ENCODE data around the gene PAX9. TPM values are rescaled to one million over a fixed set of nuclear protein-coding genes. Genes with fewer than 3 reads are reported as not detected.

Gene PAX9
- total RNA-seq, 4 donors from 2014 or later = 0.81 to 11.4 (median 3.0) TPM

- peaks cover 42 to 70% of the 10 kb centered on the region in 2 donors for H3K4me1 ChIP-seq
- no peak for DNase-seq
- WGBS, 2 donors = 27 to 38% methylated on average over 35 of the region's 35 CpGs
- TF ChIP-seq CTCF (IDR thresholded peaks at IDR 0.05) (no peak), POLR2A (IDR thresholded peaks at IDR 0.05) (no peak)
- H3K27me3 ChIP-seq = peaks cover 82% of the 10 kb centered on the region
- intact Hi-C loops (cut with DNase I) = no loop called here
- no peaks in the 10 kb centered on the region for H3K36me3 ChIP-seq
- no peak overlapping the region for H3K27ac ChIP-seq
- no peak overlapping the region for H3K4me3 ChIP-seq (replicated peaks in 1 of 3)
- no peaks in the 10 kb centered on the region for H3K9me3 ChIP-seq
Observed at GRCh38 chr14:36659010-36659821, 2.4 kb upstream of the PAX9 start.

- WGBS, 2 donors = 23 to 42% methylated on average over 16 to 18 of the region's 19 CpGs
- no peaks in the 10 kb centered on the region for H3K9me3 ChIP-seq
- TF ChIP-seq POLR2A (IDR thresholded peaks at IDR 0.05) (no peak), CTCF (IDR thresholded peaks at IDR 0.05) (no peak)
- H3K4me3 ChIP-seq (replicated peaks in 1 of 3) = no peak overlapping the region
- peaks cover 42 to 71% of the 10 kb centered on the region in 2 donors for H3K4me1 ChIP-seq
- DNase-seq = no peak
- no peak overlapping the region for H3K27ac ChIP-seq
- H3K27me3 ChIP-seq = peaks cover 73% of the 10 kb centered on the region
- intact Hi-C loops (cut with DNase I) = no loop called here
- no peaks in the 10 kb centered on the region for H3K36me3 ChIP-seq
Observed at GRCh38 chr14:36659822-36660735, 1.6 kb upstream of the PAX9 start.

GRCh38 chr14:36660736-36661505 is 739 bp upstream of the PAX9 start:
- Histone ChIP-seq H3K4me3 (replicated peaks in 1 of 3) (no peak overlapping the region), H3K9me3 (no peaks in the 10 kb centered on the region), H3K4me1 (peaks cover 42 to 66% of the 10 kb centered on the region in 2 donors), H3K36me3 (no peaks in the 10 kb centered on the region), H3K27ac (no peak overlapping the region), H3K27me3 (peaks cover 68% of the 10 kb centered on the region)
- TF ChIP-seq CTCF (IDR thresholded peaks at IDR 0.05) (no peak), POLR2A (IDR thresholded peaks at IDR 0.05) (no peak)
- intact Hi-C loops (cut with DNase I) = no loop called here
- WGBS, 2 donors = 21 to 26% methylated on average over 19 to 27 of the region's 35 CpGs
- peak in 1 of 2 donors; percentile 35 for DNase-seq

GRCh38 chr14:36662258-36662542 is 540 bp downstream of the PAX9 start:
- intact Hi-C loops (cut with DNase I) = no loop called here
- Histone ChIP-seq H3K27ac (no peak overlapping the region), H3K27me3 (peaks cover 68% of the 10 kb centered on the region), H3K4me3 (replicated peaks in 1 of 3) (peak overlapping the region in 2 of 3 donors; percentile 16 to 29), H3K36me3 (no peaks in the 10 kb centered on the region), H3K9me3 (no peaks in the 10 kb centered on the region), H3K4me1 (peaks cover 41 to 53% of the 10 kb centered on the region in 2 donors)
- TF ChIP-seq POLR2A (IDR thresholded peaks at IDR 0.05) (no peak), CTCF (IDR thresholded peaks at IDR 0.05) (no peak)
- 3 to 4% methylated on average over 11 of the region's 11 CpGs for WGBS, 2 donors
- no peak for DNase-seq

Data from thyroid gland (tissue), 4 donors.